Left renal cortex interstitium (tissue), 4 donors: ENCODE results near the gene GATA5. TPM values are rescaled to one million over a fixed set of nuclear protein-coding genes. Genes with fewer than 3 reads are reported as not detected.

Experiments
- DNase-seq, 4 donors: peaks; one replicate each; pipeline ENCODE4 v3.0.0-alpha.2; 2013; ENCODE audit warnings: low read depth in 4 of 4, low spot score in 2 of 4, missing footprints in 1 of 4
- polyA plus RNA-seq, 4 donors: library from polyadenylated mRNA; unstranded; fragments of 120-200 nt; gene quantifications; one replicate each; pipeline ENCODE4 v1.2.1, GENCODE V29; 2013; ENCODE audit not compliant: insufficient read length in 4 of 4

The GATA5 gene
- polyA plus RNA-seq, 4 donors: 6.3 to 11.1 (median 8.3) TPM

DNA sequence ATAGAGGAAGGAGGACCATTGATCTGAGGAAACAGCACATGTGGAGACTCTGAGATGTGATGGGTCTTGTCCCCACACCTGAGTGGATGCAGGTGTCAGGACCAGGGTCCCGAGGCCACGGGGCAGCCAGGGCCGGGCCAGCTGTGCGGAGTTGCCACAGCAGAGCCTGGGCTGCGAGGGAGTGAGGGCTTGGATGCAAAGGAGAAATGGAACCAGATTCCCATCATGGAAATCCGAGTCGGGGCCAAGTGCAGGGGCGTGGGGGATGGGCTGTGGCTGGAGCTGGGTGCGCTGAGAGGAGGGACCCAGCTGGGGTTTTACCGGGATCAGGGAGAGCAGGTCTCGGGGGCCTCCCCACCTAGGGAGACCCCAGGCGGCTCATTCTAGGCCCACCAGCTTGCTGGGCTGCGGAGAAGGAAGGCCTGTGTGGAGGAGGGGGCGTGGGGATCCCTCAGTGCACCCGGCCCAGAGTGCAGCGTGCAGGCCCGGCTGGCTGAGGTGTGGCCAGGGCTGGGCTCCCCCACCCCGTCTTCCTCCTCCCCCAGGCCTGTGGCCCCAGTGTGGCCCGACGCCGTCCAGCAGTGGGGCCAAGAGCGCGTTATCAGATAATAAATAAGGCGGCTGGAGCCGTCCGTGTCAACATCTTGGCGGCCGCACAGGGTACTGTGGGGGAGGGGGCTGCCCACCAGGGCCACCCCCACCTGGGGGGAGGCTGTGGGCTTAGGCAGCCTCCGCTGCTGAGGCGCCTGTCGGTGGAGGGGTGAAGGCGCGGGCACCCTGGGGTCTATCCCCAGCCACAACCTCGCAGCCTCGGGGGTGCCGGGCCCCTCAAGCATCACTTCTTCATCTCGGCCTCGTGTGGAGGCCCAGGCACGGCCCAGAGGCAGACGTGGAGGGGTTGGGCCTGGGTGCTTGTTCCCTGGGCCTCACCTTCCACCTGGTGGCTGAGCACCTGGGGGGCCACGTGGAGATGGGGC is 17.2 kb downstream of the GATA5 start:
- DNase-seq: no peak

DNA sequence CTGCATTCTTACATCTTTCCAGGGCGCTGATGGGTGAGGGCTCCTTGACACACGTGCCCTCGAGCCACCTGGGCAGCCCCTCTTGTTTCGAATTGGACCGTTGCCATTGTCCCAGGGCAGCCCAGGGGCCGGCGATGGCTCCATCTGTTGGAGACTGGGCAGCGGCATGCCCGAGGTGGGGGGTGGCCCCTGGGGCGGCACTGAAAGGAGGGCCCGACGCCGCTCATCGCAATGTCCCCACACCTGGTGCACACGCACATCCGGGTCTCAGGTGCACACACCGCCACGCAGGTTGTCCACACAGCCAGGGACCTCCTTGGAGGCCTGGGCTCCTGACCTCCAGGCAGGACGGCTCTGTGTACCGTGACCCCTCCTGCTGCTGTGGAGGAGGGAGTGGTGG is 18.0 kb downstream of the GATA5 start:
- DNase-seq: no peak

DNA sequence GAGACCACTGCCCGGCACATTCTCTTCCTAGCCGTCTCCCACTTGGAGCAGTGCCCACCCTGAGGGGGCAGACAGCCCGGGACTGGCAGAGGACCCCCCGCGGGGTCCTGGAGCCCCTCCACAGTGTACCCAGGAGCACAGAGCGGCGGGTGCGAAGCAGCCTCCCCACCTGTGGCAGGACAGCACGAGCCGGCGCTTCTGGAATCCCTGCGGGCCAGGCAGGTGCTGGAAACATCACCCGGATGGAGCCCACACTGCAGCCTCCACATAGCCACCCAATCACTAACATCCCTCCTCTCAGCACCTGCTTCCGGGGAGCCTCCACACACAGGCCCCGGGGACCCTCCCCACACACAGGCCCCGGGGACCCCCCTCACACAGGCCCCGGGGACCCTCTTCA is 18.7 kb downstream of the GATA5 start:
- no peak for DNase-seq

DNA sequence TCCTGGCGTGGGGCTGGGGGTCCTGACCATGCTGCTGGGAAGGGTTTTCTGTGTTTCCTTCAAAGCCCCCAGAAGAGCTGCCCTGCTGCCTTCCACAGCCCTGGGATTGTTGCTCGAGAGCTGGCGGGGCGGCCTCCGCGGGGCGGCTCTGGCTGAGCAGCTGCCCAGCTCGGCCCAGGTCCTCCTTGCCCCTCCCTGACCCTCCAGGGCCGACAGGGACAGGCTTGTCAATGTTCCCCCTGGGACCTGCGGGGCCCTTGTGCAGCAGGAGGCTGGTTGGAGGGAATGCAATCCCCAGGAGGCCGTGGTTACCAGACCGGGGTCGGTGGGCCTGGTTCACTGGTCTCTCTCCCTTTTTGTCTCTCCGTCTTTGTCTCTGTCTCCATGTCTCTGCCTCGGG is 19.9 kb downstream of the GATA5 start:
- DNase-seq: no peak

DNA sequence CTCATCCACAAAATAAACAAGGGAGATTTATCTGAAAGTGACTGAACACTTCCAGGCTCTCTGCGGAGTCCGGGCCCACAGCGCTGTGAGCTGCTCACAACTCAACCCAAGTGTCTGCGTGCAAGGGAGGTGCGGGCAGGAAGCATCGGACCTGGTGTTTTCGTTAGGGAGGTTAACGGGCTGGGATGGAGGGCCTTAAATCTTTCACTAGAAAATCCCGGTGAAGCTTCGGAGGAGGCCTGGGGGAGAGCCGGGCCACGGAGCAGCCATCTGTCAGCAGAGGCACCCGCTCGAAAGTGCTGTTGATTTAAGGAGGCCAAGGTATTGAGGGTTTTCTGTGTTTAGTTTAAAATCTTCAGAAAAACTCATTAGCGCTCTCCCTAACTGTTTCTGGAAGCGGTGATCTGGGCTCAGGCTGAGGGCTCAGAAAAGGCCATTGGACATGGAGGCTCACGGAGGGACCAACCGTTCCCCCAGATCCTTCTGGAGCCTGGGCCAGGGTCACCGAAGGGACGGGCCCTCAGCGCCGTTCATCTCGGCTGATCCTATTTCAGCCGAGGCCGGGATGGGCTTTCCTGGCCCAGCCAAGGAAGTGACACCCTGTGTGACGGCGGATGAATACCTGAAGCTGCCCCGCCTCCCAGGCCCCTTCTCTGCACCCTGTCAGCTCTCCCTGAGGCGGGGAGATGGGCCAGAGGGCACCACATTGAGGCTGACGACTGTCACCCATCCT is 20.7 kb downstream of the GATA5 start:
- no peak for DNase-seq

DNA sequence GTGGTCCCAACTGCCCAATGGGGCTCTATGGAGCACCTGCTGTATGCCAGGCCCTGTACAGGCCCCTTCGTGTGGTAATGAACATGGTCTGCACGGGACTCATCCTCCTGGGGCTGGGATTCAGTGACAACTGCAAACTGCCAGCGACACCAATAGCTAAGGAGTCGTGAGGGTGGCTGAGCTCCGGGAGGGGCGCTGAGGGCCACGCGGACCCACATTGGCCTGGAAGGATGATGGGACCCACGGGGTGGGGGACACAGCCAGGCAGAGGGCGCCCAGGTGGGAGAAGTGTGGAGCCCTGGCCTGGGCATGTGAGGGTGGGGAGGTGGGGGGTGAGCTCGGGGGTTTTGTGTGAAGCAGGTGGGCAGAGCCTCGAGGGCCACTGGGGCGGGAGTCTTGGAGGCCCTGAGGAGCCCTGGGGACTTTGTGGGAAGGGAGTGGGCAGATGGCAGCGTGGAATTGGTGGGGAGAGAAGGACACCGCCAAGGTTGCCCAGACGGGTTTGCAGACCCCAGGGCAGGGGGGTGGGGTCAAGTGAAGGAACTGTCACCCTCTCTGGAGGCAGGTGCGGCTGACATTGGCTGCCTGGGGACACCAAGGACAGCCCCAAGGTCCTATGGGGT is 22.5 kb downstream of the GATA5 start:
- DNase-seq: no peak

DNA sequence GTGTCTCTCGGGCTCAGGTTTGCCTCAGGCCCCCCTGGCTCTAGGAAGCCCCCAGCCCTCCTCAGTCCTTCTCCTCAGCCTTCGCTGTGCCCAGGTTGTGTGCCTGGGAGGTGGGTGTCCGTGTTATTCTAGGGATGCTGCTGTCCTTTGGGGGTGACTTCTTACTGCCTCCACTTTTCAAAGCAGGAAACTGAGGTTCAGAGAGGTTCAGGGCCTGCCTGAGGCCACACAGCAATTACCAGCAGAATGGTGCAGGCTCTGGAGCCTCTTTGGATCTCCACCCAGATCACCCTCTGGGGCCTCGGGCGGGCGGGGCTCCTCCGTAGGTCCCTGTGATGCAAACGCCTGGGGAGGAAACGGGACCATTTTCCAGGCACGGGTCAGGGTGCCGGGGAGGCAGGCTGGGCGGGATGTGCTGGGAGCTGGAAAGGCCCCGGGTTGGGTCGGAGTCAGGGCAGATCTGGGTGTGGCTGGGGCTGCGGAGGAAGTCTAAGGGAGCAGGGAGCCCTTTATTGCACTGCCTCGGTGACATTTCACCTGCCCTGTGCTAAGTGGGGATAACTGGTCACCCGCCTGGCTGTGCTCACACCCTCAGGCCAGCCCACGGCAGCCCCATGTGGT is 23.2 kb downstream of the GATA5 start:
- no peak for DNase-seq

DNA sequence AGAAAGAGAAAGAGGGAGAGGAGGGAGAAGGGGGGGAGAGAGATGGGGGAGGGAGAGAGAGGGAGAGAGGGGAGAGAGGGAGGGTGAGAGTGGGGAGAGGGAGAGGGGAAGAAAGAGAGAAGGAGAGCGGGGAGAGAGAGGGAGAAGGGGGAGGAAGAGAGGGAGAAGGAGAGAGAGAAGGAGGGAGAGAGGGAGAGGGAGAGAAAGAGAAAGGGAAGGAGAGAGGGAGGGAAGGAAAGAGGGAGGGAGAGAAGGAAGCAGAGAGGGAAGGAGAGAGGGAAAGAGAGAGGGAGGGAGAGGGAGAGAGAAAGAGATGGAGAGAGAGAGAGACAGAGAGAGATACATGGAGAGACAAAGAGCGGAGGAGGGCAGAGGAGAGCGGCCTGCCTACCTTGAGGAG is 23.8 kb downstream of the GATA5 start:
- no peak for DNase-seq

DNA sequence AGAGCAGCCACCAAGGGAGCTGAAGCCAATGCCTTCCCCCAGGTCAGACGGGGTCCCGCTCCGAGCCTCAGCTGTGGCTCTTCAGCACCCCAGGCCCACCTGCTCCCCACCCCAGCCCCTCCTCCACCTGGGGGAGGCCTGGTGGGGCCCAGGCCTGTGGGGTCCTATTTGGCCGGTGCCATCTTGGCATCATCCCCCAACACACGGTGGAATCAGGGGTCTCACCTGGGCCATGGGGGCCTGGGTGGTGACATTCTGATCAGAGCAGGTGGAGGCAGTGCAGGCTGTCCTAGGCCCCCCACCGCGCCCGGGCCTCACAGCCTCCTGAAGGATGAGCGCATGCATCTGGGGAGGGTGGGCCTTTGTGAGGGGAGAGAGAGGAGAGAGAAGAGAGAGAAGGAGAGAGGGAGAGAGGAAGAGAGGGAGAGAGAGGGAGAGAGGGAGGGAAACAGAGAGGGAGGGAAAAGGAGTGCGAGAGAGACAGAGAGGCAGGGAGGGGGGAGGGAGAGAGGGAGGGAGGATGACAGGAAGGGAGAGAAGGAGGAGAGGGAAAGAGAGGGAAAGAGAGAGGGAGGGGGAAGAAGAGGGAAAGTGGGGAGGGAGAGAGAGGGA is 24.5 kb downstream of the GATA5 start:
- no peak for DNase-seq

DNA sequence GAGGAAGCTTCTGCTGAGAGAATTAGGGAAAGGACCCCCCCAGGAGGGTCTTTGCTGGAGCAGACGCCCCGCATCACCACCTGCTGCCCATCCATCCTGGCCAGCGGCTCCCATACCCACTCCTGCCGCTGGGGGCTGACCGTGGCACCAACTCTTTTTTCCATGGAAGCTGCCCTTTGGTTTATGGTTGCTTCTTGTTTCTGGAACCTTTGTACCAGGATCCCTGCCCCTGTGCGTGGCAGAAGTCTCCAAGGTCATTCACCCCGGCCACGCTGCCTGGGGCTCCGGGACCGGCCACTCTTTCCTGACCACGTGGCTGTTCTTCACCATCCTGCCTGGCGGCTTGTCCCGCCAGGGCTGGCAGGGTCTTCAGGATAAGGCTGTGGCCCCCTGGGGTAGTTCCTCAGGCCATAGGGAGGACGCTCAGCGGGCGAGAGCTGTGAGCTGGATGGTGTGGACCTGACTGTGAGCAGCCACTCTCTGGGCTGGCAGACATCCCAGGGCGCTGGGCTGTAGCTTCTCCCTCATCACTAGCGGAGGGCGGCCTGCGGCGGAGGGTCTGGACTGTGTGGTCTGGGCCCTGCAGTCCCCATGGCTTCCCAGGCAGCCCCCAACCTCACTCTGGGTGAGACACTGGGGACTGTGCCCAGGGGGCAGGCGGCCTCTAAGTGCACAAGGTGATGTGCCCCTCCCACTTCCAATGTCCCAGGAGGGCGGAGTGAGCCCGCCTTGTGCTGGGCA is 25.7 kb downstream of the GATA5 start:
- DNase-seq: no peak

DNA sequence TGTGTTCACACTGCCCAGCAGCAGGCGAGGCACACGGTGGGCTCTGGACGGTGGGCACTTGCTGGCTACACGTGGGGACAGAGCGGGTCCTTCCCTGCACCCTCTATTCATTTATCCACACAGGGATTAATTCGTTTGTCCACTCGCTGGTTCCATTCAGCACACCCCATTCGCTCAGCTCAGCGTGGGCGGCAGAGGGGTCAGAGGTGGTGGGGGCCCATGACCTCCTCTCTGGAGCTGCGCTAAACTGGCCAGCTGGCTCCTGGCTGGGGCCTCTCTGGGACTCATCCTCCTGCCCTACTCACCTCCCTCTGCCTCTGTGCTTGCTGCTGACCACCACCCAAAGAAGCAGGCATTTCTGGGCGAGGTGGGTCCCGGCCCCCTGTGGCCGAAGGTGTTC is 27.0 kb downstream of the GATA5 start:
- DNase-seq: no peak

DNA sequence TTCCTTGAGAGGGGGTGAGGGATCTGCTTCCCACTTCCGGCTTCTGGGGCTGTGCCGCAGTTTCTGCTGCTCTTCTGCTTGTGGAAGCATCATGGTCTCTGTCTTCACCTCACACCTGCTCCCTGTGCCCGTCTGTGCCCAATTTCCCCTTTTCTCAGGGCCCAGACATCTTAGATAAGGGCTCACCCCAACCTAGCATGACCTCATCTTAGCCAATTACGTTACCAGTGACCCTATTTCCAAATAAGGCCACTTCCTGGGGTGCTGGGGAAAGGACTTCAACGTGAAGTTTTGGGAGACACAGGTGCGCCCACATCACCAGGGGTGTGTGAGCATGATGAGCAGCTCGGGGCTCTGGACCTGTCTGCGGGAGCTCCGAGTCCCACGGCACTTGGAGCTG is 27.8 kb downstream of the GATA5 start:
- no peak for DNase-seq

DNA sequence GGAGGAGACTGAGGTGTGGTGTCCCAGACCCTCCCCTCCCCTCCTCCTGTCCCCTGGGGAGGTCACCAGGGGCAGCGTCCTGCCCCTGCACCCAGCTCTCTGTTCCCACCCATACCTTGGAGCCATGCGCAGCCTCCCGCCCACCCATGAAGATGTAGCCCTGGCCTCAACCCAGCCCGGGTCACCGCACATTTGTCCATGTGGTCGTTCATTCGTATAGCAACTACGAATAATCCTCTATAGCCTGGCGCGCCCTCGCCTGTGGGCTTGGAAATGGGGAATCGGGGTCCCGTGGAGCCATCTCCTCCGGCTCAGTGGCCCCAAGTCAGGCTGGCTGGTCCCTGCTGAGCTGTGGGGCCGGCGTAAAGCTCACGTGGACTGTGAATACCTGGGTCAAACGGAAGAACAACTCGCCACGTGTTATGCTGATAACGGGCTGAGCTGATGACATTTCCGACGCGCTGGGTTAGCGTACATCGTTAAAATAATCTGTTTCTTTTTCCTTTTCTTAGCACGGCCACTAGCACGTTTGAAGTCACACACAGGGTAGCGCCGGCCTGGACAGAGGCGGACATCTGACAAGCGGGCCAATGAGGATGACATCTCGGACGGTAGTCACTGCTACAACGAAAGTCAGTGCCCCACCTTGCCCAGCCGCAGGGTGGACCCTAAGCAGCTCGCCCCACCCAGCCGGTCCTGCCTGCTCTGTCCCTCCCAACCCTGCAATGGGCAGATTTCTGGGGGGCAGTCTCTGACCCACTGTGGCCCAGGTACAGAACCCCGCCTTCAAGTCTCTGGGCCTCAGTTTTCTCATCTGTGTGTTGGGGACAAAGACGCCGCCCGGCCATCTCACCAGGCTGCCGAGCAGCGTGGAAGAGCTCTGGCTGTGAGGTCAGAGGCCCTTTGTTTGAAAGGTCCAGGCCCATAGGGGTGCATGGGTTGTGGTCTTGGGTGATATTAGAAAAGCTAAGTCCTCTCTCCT is 28.6 kb downstream of the GATA5 start:
- DNase-seq: no peak

DNA sequence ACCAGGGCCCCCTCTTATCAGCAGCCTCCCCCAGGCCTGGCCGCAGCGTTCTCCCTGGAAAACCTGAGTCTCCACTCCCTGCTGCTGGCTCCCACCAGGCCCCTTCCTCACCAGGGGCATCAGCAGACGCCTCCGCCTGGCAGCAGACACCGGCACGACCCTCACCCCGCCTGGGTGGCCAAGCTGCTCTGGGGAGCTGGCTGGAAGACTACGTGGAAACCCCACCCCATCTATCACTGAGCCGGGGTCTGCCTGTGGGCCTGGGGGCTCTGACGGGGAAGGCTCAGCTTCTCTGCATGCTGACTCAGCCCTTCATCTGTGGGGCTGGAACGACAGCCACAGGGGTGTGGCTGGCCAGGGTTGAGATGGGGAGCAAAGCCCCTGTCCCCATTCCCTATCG is 29.3 kb downstream of the GATA5 start:
- DNase-seq: no peak

DNA sequence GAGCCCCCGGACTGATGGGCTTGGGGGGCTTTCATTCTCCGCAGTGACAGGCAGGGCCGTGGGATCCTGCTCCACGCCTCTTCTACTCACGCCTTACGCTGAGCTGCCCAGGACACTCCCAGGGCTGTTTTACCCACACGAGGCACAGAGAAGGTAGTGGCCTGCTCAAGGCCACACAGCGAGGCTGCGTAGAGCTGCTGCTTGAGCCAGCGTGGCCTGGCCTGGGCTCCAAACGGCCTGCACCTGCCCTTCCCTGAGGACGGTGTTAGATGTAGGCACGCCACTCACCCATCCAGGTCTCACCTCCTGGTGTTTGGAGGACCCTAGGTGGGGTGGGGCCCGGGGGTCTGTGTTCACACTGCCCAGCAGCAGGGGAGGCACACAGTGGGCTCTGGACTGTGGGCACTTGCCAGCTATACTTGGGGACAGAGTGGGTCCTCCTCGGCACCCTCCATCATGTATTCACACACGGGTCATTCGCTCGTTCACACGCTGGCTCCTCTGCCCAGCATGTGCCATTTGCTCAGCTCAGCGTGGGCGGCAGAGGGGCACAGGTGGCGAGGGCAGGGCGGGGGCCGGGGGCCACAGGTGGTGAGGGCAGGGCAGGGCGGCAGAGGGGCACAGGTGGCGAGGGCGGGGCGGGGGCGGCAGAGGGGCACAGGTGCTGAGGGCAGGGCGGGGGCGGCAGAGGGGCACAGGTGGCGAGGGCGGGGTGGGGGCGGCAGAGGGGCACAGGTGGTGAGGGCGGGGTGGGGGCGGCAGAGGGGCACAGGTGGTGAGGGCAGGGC is 30.0 kb downstream of the GATA5 start:
- no peak for DNase-seq

DNA sequence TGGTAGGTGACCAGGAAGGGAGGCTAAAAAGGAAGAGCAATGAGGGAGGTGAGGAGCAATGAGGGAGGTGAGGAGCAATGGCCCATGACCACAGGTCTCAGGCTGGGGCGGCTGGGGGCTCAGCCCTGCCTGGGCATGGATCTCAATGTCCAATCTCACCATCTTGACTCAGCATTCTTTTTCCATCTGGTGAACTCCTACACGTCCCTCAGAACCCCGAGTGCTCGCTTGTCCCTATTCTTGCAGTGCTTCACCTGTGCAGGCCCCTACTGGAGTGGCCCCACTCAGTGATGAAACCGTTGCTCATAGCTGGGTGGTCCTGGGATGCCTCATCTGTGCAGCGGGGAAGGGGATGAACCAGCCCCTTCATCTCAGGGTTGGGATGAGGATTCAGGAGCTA is 31.5 kb downstream of the GATA5 start:
- no peak for DNase-seq

DNA sequence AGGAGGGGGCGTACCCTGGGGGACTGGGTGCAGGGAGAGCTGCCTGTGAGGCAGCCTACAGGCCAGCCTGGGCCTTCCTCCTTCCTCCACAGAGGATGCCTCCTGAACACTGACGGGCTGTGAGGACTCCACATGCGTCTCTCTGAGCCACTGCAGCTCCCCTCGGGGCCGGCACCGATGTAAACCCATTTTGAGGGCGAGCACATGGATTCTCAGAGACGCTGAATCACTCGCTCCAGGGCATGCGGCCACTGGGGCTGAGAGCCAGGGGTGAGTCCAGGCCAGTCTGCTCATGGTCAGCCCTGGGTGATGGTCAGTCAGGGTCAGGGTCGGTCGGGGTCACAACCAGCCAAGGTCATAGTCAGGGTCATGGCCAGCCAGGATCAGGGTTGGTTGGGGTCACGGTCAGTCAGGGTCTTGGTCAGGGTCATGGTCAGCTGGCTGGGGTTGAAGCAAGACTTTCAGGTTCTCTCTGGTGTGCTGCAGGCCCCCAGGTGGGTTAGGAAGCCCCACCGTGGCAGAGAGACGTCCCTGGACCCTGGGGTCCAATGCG is 33.7 kb downstream of the GATA5 start:
- no peak for DNase-seq

DNA sequence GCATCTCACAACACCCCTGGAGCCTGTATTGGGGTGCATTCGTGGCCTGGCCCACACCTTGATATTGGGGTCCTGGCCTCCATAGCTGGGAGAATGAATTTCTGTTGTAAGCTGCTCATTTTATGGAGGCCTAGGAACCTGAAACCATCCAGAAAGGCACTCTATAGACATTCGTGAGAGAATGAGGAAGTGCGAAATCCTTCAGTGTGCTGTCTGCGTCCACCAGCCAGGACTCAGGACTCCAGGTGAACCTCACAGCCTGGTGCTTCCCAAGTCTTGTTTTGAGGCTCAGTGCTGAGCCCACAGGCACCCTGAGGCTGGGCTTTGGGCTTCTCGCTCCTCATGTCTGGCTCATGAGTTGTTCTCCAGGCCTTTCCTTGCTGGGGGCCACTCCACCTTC is 36.6 kb downstream of the GATA5 start:
- DNase-seq: no peak
